ENCODE data around the gene SYNDIG1.

Gene SYNDIG1

DNA sequence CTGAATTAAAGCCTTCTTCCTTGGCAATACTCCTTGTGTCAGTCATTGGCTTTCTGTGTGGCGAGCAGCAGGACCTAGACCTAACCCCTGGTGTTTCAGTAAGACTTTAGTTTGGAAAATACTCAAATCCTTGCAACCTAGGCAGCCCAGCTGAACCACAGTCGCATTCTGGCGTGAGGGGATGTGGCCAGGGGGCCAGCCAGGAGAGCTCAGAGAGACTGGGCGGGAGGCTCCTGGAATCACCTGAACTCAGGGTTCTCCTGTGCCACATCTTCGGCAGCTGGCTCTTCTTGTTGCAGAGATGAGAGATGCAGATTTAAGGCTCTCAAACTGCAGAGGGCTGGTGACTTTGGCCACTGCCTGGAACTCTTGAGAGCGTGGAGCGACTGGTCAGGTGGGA is 102.7 kb downstream of the SYNDIG1 start:
- no peak for DNase-seq

DNA sequence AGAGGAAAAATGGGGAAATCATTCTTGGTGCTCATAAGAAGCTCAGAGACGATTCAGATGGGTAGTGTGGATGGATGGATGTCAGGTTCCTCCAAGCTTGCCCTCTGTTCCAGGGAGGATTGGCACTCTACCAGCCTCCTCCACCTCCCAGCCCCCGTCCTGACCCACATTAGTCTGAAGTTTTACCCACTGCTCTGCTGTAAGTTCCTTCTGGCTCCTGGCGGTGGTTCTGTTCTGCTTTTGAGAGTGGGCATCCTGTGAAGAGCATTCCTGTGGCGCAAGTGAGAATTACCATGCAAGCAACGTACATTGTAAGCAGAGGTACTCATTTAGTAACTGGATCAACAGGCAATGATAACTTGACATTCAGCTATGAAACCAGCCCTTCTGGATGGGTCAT is 103.4 kb downstream of the SYNDIG1 start:
- no peak for DNase-seq

GRCh38 chr20:24573557-24573956 is 104.1 kb downstream of the SYNDIG1 start:
- DNase-seq = no peak

DNA sequence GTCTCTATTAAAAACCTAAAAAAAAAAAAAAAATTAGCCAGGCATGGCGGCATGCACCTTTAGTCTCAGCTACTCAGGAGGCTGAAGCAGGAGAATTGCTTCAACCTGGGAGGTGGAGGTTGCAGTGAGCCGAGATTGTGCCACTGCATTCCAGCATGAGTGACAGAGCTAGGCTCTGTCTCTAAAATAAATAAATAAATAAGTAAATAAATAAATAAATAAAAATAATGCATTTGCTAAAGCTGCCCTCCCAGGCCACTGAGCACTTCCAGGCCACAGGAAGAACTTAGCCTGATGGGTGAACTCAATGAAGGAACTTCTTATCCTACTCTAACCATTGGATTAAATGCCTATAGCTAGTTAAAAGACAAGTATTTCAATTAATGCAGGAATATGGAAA is 104.9 kb downstream of the SYNDIG1 start:
- DNase-seq = no peak

DNA sequence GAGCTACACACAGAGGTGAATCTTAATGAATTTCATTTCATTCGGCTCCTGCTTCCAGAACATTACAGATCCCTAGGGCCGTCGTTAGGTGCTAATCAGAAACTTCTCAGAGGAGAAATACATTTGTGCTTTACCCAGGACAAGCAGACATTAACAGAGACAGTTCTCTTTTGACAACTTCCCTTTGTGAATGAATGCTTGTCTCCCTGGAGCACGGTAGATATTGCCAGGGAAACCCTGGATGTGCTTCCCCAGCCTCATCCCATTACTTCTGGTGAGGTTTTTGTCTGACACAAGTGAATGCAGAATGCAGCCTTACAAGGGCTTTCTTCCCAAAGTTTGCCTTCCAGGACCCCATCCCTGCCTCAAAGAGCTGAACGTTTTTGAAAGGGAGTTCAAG is 105.4 kb downstream of the SYNDIG1 start:
- DNase-seq = no peak

DNA sequence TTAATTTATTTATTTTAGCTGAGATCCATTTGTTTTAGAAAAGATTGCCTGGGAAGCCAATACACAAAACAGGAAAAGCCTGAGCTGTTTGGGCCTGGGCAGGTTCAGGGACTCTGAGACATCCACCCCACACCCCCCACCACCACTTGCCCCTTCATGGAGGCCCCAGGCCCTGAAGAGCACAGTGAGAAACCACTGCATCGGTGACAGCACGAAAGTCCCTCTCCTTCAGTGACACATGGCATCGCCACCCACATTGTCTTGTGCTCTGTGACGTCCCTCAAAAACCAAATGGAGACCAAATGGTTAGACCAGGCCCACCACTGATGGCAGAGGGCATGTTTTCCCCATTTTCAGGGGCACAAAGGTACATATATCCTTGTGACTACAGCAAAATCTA is 106.4 kb downstream of the SYNDIG1 start:
- DNase-seq = no peak

DNA sequence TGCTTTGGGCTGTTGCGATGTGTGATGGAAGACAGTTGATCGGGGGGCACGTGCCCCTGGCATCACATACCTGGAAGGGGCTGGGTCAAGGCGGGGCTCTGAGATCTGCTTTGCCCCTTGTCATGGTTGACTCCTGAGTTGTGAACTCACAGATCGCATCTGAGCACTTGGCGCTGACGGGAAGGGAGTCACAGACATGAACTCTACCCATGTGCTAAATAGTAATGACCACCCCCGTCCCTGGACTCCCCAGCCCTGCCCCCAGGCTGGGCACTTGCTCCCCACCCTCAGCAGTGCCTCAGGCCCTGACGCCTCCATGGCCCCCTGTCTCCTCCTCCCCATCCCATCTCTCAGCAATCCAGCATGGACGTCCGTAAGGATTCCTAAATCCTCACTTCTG is 107.0 kb downstream of the SYNDIG1 start:
- no peak for DNase-seq

DNA sequence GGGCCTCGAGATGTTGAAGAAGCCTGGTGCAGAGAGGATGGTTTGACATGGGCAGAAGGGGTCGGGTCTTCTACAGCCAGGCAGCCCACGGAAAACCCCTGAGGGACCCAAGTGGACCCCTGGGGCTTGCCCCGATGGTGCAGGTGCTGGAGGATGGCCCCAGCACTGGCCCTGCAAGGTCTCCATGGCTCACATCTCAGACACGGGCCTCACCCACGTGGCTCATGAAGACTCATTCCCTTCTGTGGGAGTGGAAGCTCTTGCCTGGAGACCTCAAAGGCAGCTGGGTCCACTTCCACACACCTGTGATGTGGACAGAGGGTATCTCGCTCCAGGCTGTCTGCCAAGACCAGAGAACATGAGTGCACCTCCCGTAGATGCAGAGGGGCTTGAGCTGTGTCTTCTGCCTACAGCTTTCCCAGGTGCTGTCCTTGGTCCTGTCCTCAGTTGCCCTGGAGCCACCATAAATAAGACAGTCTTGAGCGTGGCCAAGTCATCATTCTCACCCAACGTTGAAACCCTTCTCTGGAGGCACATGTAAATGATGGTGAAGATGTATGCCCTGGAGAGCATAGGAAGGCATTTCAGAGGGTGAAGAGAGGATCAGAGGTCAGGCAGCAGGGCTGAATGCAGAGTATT is 108.0 kb downstream of the SYNDIG1 start:
- no peak for DNase-seq

- no peak for DNase-seq
Observed at GRCh38 chr20:24578567-24579415, 109.4 kb downstream of the SYNDIG1 start.

DNA sequence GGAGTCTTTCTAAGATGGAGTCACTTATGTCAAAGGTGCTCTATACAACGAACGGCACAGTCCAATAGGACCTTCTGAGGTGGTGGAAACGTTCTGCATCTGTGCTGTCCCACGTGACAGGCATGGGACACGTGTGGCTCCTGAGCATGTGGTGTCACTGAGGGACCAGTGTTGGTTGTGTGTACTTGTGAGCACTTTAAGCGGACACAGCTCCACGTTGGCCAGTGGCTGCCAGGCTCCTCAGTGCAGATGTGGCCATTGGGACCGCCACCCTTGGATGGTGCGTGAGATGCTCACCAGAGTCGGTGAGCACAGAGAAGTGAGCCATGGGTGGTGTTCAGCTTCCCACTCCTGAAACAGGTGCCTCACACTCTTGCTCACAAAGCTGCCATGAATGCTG is 110.0 kb downstream of the SYNDIG1 start:
- DNase-seq = no peak

GRCh38 chr20:24580006-24580405 is 110.6 kb downstream of the SYNDIG1 start:
- DNase-seq = no peak

DNA sequence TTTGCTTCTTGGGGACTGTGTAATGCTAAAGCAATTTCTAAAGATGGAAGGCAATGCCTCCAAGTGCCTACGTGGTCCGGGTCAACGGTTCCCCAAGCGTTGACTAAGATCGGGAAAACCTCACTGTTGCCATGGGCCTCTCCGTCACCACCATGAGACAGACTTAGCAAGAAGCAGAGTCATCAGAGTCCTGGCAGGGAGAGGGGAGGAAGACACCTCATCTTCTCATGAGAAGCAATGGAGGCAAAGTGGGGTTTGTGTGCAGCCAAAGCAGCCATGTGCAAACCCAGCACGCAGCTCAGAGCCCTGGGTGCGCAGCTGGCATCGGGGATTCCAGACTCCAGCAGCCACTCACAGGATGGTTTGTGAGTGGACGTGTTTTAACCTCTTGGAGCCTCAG is 111.4 kb downstream of the SYNDIG1 start:
- DNase-seq = no peak

DNA sequence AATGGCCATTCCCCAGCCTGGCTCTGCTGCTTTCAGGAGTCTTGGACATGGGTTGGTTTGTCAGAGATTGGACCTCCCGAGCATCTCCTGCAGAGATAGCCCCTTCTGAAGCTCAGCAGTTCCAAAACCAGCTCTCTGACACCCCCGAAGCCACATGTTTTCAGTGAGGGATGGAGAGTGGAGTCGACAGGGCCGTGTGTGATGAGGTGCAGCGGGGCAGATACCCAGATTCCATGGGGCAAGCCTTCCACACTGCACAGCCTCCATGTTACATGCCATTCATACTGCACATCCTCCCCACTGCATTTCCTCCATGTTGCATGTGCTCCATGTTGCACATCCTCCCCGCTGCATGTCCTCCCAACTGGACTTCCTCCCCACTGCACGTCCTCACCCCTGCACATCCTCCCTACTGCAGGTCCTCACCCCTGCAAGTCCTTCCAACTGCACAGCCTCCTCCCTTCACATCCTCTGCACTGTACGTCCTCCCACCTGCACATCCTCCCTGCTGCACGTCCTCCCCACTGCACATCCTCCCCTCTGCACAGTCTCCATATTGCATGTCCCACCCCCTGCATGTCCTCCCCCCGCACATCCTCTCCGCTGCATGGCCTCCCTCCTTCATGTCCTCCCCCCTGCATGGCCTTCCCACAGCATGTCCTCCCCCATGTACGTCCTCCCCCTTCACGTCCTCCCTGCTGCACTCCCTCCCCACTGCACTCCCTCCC is 112.2 kb downstream of the SYNDIG1 start:
- no peak for DNase-seq

GRCh38 chr20:24582373-24583168 is 113.1 kb downstream of the SYNDIG1 start:
- DNase-seq = no peak

DNA sequence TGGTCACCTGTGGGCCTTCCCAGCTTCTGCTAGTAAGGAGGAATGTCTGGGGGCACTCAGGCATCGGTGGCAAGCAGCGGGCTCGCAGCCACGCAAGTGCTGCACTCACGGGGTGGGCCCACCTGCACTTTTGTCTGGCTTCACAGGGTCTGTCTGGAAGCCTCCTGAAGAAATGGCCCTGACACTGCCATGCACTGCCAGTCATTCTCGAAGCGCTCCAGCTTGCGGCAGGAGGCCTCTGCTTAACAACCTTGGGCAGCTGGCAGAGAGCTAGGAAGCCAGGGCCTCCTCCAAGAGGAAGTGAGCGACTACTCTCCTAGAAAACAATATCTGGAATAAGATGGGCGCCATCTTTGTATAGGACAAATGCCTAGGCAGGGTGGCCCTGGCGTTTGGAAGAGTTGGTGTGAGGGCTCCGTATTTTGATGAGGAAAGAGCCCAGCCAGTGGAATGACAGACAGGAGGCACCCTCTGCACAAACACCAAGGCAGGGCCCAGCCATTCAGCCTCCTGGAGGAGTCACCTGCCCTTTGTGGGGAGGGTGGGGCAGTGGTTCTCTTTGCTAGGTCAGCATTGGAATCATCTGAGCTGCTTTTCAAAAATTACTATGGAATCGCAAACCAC is 113.9 kb downstream of the SYNDIG1 start:
- no peak for DNase-seq

DNA sequence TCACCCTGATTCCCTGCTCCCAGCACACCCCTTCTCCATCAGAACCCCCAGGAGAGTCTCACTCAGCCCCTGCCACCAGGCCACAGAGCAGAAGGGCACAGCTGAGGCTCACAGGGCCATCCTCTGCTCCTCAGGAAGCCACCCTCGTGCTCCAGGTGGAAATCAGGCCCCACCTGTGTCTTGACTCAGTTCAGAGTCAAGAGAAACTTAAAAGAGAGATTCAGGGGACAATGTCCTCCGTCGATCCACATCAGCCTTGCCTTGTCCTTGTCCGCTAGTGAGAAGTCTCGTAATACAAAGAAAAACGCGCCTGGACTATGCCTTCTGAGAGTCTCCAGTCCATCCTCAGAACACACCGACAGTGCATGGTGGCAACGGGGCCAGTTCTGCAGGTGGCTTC is 114.6 kb downstream of the SYNDIG1 start:
- DNase-seq = no peak

DNA sequence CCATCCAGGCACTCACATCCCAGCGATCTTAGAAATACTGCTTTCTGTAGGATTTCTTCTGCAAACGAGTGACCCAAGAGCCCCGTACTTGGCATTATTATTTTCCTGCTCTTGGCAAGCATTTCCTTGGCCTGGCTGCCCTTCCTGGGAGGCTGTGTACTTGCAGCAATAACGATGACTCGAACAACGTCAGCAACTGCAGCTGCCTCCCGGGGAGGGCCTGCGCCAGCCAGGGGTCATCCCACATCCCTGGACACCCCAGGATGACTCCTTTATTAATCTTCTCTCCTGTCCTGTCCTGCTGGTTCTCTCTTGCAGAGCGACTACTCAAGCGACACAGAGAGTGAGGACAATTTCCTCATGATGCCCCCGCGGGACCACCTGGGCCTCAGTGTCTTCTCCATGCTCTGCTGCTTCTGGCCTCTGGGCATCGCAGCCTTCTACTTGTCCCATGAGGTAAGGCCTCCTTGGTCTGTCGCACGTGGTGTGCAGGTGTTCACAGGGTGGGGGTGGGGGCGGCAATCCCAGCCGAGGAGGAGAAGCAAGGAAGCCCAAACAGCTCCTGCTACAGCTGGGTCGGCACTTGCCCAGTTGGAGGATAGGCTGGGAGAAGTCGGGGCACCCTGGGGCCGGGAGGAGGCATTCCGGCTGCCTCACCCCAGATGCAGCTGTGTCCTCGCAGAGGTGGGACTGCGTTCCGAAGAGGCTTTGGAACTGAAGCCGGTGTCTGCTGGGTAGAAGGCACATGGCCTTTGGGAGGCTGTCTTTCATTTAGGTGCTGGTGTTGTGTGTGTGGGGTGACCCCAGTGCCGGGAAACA is 115.3 kb downstream of the SYNDIG1 start:
- DNase-seq = no peak

- DNase-seq = no peak
Observed at GRCh38 chr20:24585796-24586522, 116.5 kb downstream of the SYNDIG1 start.

DNA sequence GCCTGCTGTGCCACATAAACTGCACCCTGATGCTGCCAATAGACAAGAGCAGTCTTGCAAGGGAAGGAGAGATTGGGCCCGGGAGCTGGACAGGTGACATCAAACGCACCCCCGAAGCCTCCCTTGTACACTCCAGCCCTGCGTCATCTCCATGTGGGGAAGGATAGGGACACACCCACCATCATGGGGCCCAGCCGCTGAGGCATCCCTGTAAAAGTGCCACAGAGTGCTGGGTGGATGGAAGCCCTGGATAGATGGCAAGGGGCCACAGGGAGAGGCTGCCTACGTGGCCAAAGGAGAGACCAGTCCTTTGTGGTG is 117.1 kb downstream of the SYNDIG1 start:
- DNase-seq = no peak

DNA sequence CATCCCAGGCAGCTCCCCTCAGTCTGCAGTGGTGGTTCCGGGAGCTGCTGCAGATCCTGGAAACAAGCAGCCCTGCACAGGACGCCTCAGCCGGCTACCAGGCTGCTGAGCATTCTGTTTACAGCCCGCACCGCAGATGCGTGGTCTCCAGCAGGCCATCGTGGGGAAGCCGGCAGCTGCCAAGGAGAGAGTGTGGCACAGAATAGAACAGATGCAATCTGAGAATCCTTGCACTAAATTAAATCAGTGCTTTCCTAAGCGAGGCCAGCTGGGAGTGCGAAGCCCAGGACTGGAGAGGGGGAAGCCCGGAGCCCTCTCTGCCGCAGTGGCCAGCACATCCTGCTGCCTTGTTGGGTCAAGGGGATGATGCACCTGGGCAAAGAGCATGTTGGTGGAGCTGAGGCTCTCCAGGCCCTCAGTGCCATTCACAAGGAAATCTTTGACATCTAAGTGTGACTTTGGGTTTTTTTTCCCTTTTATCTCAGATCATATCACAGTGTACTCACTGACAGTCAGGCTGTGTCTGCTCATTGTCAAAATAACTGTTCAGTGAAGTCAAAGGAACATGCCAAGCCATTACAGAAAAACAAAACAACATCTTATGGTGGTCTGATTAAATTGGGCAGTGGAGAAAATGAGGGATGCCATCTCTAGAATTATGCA is 118.1 kb downstream of the SYNDIG1 start:
- DNase-seq = no peak
